HG03575 (cell line): ENCODE results near the gene TIMM44.

Experiments used
- ATAC-seq: cut with Tn5 transposase; IDR thresholded peaks from one replicate; pipeline ENCODE4 v1.9.1; 2021; ENCODE audit not compliant: unreplicated experiment, insufficient number of reproducible peaks, low FRiP score; ENCODE audit errors: extremely low read depth

Gene TIMM44

DNA sequence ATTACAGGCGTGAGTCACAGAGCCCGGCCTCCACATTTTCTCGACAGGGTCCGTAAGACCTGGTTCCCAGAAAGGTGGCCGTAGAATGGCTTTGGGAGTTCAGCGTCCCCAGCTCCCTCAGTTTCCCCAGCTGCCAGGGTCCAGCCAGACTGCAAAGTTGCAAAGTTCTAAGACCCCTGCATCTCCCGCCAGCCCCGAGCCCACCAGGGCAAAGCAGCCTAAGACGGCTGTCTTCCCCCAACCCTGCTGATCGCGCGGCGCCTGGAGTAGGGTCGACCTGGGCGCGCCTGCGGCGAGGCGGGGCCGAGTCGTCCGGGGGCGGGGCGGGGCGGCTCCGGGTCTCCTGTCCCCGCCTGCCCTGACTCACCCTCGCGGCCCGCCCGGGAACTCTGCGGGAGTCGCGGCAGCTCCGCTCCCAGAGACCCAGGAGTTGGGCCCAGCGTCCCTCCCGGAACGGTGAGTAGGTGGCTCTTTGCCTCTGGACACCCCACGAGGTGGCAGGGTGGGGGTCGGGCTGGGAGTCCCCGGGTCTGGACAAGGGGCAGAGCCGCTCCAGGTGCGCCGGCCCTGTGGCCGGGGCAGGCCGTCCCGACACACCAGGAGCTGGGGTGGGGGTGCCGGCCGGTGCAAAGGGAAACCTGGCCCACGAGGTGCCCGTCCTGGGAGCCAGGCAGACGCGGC lies 55.2 kb downstream of the TIMM44 start, which contains the start of gene LRRC8E:
LRRC8E (plus strand) TSS at position 366 of the 681 bp plus-strand sequence. CDS start 7,094 bp downstream, outside the sequence.
- no peak for ATAC-seq

DNA sequence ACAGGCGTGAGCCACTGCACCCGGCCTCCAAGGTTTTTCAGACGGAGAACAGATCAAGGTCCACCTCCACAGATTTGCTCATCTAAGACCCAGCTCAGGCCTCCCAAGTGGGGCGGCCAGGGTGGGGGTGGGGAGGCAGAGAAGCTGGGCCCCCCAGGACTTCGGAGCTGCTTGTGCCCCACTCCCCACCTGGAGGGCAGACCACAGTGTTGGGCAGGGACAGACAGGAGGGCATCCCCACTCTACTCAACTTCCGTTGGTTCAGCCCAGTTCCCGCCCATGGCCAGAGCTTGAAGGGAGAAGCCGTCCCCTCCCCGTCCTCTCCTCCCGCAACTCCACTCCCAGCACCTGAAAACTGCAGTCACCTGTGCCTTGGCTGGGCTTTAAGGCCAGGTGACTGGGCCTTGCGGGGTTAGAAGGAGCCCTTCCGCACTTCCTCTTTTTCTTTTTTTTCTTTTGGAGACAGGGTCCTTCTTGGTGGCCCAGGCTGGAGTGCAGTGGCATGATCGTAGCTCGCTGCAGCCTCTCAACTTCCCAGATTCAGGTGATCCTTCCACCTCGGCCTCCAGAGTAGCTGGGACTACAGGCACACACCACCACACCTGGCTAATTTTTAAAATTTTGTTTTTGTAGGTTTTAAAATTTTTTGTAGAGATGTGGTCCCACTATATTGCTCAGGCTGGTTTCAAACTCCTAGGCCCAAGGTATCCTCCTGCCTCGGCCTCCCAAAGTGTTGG lies 55.9 kb downstream of the TIMM44 start:
- no peak for ATAC-seq

DNA sequence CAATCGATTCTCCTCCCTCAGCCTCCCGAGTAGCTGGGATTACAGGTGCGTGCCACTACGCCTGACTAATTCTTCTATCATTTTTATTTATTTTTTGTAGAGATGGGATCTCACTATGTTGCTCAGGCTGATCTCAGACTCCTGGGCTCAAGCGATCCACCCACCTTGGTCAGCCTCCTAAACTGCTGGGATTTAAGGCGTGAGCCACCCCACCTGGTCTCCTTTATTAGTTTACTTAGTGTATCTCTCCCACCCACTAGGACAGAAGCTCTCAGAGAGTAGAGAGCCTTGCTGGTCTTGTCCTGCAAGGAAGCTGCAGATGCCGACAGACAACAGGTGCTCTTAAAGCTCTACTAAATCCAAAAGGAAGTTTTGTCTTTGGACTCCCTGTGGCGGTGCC lies 57.6 kb downstream of the TIMM44 start:
- no peak for ATAC-seq

DNA sequence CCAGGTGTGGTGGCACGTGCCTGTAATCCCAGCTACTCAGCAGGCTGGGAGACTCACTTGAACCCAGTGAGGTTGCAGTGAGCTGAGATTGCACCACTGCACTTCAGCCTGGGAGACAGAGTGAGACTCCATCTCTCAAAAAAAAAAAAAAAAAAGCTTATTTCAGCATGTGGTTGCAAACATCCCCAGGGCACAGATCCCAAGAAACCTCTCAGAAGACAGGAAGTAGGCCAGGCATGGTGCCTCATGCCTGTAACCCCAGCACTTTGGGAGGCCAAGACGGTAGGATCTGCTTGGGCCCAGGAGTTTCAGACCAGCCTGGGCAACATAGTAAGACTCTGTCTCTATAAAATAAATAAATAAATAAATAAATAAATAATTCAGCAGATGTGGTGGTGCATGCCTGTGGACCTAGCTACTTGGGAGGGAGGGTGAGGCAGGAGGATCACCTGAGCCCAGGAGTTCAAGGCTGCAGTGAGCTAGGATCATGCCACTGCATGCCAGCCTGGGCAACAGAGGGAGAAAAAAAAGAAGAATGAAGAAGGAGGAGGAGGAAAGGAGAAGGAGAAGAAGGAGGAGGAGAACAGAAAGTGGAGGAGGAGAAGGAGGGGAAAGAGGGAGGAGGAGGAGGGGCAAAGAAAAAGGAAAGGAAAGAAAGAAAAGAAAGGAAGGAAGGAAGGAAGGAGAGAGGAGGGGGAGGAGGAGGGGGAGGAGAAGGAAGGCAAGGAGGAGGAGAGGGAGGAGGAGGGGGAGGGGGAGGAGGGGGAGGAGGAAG lies 59.5 kb downstream of the TIMM44 start:
- no peak for ATAC-seq

DNA sequence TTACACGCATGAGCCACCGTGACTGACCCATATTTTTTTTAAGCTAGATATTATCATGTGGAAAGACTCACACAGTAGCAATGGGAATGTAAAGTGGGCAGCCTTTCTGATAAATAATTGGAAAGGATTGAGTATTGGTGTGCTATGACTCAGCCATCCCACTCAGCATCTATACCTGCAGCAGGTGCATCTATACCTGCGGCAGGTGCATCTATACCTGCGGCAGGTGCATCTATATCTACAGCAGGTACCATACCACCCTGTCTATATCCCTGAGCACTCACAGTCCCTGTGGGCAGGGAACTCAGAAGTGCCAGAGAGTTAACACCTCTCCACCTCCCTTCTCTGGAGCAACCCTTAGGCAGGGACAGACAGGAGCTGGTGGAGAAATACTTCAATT lies 60.4 kb downstream of the TIMM44 start:
- ATAC-seq, result no peak

DNA sequence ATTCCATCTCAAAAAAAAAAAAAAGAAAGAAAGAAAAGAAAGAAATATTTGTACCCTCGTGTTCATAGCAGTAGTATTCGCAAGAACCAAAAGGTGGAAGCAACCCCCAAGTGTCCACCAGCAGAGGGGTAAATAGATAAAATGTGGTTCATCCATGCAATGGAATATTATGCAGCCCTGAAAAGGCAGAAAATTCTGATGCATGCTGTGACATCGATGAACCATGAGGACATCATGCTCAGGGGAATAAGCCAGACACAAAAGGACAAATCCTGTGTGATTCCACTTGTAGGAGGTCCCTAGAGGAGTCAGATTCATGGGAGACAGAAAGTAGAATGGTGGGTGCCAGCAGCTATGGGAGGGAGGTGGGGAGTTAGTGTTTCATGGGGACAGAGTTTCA lies 61.6 kb downstream of the TIMM44 start:
- ATAC-seq, result no peak

DNA sequence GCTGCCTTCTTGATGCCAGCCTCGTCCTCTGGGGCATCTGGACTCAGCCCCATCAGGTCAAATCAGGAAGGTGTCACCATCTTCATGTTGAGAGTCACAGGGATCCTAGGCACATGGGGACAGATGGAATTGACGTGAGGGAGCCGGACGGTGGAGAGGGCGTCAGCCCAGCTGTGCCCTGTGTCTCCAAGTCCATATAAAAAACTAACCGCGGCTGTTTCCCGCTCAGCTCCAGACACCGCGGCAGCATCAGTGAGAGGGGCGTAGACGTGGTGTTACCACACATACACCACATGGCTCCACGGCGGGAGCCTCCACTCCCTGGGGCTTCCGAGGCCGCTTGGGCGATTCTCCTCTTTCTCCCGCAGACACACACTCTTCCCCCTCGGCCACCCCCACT lies 63.6 kb downstream of the TIMM44 start:
- ATAC-seq, result no peak

DNA sequence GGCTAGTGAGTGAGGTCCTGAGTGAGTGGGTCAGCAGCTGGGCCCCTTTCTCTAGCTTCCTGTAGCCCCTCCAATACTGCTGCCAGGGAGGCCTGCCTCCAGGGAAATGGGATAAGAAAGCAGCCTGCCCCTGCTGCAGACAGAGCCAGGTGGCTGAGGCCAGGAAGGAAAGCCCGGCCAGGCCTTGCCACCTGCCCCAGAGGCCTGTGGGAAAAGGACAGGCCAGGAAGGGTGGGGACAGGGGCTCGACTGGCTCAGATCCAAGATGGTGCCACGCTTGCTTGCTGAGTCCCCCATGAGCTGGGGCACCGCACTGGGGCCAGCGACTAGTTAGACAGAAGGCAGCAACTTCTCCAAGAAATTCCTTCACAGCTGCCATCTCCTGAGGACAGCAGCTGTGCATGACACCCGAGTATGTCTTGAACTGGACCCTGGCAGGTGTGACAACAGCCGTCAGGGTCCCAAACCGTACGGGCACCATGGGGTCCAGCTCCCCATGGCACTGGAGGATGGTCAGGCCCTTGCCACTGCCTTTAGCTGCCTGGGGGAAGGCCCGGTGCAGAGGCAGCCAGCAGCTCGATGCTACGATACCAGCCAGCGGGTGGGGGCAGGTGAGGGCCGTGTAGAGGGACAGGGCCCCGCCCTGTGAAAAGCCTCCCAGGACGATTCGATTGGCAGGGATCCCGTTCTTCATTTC lies 64.2 kb downstream of the TIMM44 start:
- ATAC-seq, result no peak

DNA sequence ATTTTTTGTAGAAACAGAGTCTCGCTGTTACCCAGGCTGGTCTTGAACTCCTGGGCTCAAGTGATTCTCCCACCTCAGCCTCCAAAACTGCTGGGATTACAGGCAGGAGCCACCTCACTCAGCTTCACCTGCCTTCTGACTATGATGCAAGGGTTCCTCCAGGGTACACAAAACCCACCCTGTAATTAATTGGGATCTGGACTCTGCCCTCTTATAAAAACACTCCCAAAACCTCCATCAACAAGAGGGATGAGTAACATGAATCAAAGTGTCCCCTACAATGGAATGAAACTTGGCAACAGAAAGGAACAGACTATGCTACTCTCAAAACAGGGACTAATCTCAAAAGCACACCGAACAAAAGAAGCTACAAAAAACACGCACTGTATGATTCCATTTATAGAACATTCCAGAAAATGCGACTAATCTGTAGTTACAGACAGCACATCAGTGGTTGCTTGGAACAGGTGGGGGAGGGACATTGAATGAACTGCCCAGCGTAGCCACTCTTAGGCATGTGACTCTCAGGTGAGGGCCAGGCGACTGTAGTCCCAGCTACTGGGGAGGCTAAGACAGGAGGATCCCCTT lies 66.1 kb downstream of the TIMM44 start:
- no peak for ATAC-seq
